Measurements from ENCODE around the gene MOB1B. TPM values are rescaled to one million over a fixed set of nuclear protein-coding genes. Genes with fewer than 3 reads are reported as not detected.

The MOB1B gene
- total RNA-seq, 1 donor from 2014 or later, result 26.0 TPM

DNA sequence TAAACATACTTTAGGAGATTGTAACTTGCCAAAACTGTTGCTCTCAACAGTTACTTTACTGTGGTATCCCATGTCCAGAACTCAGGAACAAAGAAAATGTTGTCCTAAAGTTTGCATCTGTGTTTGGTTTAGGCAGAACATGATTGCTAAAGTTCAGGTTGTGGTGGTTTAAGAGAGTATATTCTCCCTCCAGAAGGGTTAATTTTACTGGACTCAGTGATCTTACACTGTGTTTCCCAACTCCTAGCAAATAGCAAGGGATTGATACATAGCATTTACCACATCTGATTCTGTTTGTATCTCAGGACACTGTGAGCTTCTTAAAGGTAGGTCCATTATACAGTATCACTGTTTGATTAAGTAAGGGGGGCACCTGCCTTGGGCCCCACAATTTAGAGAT lies 78.0 kb downstream of the MOB1B start:
- H3K27ac Mint-ChIP-seq (ENCODE audit: unreplicated experiment), result no peak overlapping the region
- DNase-seq (ENCODE audit: extremely low spot score, unreplicated experiment), result no peak
- TF ChIP-seq, protein P1, sequence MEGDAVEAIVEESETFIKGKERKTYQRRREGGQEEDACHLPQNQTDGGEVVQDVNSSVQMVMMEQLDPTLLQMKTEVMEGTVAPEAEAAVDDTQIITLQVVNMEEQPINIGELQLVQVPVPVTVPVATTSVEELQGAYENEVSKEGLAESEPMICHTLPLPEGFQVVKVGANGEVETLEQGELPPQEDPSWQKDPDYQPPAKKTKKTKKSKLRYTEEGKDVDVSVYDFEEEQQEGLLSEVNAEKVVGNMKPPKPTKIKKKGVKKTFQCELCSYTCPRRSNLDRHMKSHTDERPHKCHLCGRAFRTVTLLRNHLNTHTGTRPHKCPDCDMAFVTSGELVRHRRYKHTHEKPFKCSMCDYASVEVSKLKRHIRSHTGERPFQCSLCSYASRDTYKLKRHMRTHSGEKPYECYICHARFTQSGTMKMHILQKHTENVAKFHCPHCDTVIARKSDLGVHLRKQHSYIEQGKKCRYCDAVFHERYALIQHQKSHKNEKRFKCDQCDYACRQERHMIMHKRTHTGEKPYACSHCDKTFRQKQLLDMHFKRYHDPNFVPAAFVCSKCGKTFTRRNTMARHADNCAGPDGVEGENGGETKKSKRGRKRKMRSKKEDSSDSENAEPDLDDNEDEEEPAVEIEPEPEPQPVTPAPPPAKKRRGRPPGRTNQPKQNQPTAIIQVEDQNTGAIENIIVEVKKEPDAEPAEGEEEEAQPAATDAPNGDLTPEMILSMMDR (IDR thresholded peaks at IDR 0.05), result no peak

DNA sequence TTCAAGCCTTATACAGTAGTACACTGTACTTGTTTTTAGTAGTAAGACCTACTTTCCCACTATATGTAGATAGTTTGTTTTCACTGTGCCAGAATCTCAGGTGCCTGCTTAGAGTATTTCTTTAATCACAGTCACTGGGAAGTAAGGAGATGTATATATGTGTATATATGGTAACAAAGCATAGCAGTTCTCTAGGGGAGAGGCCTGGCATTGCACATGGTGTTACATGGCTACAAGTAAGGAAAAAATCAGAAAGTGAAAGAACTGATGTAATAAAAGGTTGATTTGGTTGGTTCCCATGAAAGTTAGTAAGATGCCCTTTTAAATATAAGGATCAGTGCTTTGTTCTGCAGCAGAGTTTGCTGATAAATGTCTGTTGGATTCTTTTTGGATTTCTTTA lies 81.9 kb downstream of the MOB1B start:
- DNase-seq (ENCODE audit: extremely low spot score, unreplicated experiment), result no peak
- Mint-ChIP-seq H3K4me3 (ENCODE audit: unreplicated experiment) (no peak overlapping the region), H3K27me3 (ENCODE audit: unreplicated experiment) (no peaks in the 10 kb centered on the region), H3K4me1 (ENCODE audit: unreplicated experiment) (no peaks in the 10 kb centered on the region), H3K36me3 (ENCODE audit: unreplicated experiment) (peaks cover 8% of the 10 kb centered on the region), H3K27ac (ENCODE audit: unreplicated experiment) (no peak overlapping the region), H3K9me3 (ENCODE audit: unreplicated experiment) (no peaks in the 10 kb centered on the region)
- TF ChIP-seq, protein P1 (IDR thresholded peaks at IDR 0.05), result no peak

More for the DNA sequence above, 78.0 kb downstream of the MOB1B start:
- peaks cover 18% of the 10 kb centered on the region for H3K36me3 Mint-ChIP-seq (ENCODE audit: unreplicated experiment)
- H3K27me3 Mint-ChIP-seq (ENCODE audit: unreplicated experiment), result no peaks in the 10 kb centered on the region
- H3K4me3 Mint-ChIP-seq (ENCODE audit: unreplicated experiment), result no peak overlapping the region
- no peaks in the 10 kb centered on the region for H3K9me3 Mint-ChIP-seq (ENCODE audit: unreplicated experiment)
- H3K4me1 Mint-ChIP-seq (ENCODE audit: unreplicated experiment), result no peaks in the 10 kb centered on the region

DNA sequence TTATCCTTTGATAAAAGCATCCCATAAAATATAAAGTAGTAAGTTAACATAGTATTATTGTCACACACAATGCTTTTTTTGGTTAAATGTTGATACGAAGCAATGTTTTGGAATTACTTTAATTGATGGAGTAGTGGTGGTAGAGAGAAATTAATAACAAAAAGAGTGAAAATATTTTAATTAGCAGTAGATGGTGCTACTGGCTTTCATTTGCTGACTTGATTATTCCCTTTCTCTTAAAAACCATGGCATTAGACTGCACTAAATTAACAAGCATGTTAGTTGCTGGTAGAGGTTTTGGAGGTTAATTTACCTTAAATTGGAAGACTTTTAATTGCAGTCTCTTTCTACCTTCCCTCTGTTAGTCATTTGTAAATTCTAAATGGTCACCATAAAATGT lies 82.4 kb downstream of the MOB1B start:
- Mint-ChIP-seq H3K4me3 (ENCODE audit: unreplicated experiment) (no peak overlapping the region), H3K27ac (ENCODE audit: unreplicated experiment) (no peak overlapping the region), H3K4me1 (ENCODE audit: unreplicated experiment) (no peaks in the 10 kb centered on the region), H3K27me3 (ENCODE audit: unreplicated experiment) (no peaks in the 10 kb centered on the region), H3K36me3 (ENCODE audit: unreplicated experiment) (peaks cover 5% of the 10 kb centered on the region), H3K9me3 (ENCODE audit: unreplicated experiment) (no peaks in the 10 kb centered on the region)
- TF ChIP-seq, protein P1 (IDR thresholded peaks at IDR 0.05), result no peak
- DNase-seq (ENCODE audit: extremely low spot score, unreplicated experiment), result no peak

DNA sequence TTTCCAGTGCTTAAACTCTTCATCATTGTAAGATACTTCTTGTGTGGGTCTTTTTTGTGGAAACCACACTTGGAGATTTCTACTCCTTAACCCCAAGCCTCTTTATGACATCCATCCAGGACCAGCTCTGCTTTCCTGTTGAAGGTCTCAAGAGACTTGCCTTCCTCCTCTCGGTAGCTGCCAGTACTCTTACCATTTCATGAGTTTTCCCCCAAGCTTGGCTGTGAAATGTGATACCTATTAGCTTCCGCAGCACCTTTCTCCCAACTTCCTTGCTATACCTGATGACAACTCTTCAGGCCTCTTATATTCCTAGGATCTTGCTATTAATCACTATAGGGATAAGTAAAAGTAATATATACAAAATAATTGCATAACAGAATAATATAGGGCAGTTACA lies 89.4 kb downstream of the MOB1B start:
- Mint-ChIP-seq H3K27me3 (ENCODE audit: unreplicated experiment) (no peaks in the 10 kb centered on the region), H3K4me3 (ENCODE audit: unreplicated experiment) (no peak overlapping the region), H3K36me3 (ENCODE audit: unreplicated experiment) (no peaks in the 10 kb centered on the region), H3K9me3 (ENCODE audit: unreplicated experiment) (no peaks in the 10 kb centered on the region), H3K27ac (ENCODE audit: unreplicated experiment) (no peak overlapping the region), H3K4me1 (ENCODE audit: unreplicated experiment) (peaks cover 37% of the 10 kb centered on the region)
- TF ChIP-seq, protein P1 (IDR thresholded peaks at IDR 0.05), result no peak
- DNase-seq (ENCODE audit: extremely low spot score, unreplicated experiment), result no peak

DNA sequence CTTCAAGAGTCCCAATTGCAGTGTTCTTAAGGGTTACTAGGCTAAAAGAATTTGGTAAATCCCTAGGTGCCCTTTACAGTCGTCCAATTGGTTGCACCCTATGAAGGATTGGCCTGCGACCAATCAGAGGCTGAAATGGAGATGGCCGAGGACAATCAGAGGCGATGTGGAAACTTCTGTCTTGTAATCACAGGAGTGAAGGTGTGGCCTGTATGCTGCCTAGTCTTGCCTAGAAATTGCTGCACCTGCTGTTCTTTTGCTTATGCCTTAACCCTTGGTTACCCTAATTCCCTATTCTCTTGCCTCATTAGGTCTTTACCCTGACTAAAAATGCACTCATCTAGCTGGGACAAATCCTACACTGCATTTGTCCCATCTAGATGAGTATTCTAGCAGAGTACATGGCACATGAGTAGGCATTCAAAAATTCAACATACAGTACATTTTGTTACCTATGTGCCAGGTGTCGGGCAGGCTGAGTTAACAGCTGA lies 90.3 kb downstream of the MOB1B start:
- TF ChIP-seq, protein P1 (IDR thresholded peaks at IDR 0.05), result no peak
- Mint-ChIP-seq H3K36me3 (ENCODE audit: unreplicated experiment) (no peaks in the 10 kb centered on the region), H3K4me3 (ENCODE audit: unreplicated experiment) (peak overlapping the region; percentile 87), H3K9me3 (ENCODE audit: unreplicated experiment) (no peaks in the 10 kb centered on the region), H3K4me1 (ENCODE audit: unreplicated experiment) (peaks cover 46% of the 10 kb centered on the region), H3K27ac (ENCODE audit: unreplicated experiment) (peak overlapping the region; percentile 95), H3K27me3 (ENCODE audit: unreplicated experiment) (no peaks in the 10 kb centered on the region)
- DNase-seq (ENCODE audit: extremely low spot score, unreplicated experiment), result no peak

Measured in osteocyte (in vitro differentiated cells).